Right atrium auricular region (tissue), 2 donors: ENCODE results near the gene ADD2. TPM values are rescaled to one million over a fixed set of nuclear protein-coding genes. Genes with fewer than 3 reads are reported as not detected.
A peak's percentile ranks its signal among the peaks of the same experiment; 100 is the strongest.

Experiments
- DNase-seq: peaks from one replicate; pipeline ENCODE4 v3.0.0-alpha.2; 2019; ENCODE audit warnings: low spot score
- H3K27ac ChIP-seq, 2 donors: fragments of 200-600 bp; sonication (generic); 1 replicate in 1 of 2; 2 replicates in 1 of 2; pipeline ENCODE4 v1.5.1; 2016 to 2019
- H3K27me3 ChIP-seq, 2 donors: fragments of 200-600 bp; sonication (generic); one replicate each; pipeline versions ENCODE4 v1.5.1 to v1.6.0; 2017 to 2019
- H3K36me3 ChIP-seq: fragments of 200-600 bp; sonication (generic); one replicate; pipeline ENCODE4 v1.5.1; 2016
- H3K4me1 ChIP-seq, 2 donors: fragments of 200-600 bp; sonication (generic); one replicate each; pipeline versions ENCODE4 v1.5.1 to v1.6.0; 2017 to 2019
- H3K4me3 ChIP-seq, 2 donors: fragments of 200-600 bp; sonication (generic); 1 replicate in 1 of 2; 2 replicates in 1 of 2; pipeline ENCODE4 v1.5.1; 2017 to 2019; ENCODE audit warnings: mild to moderate bottlenecking in 1 of 2, moderate library complexity in 1 of 2
- H3K9me3 ChIP-seq, 2 donors: fragments of 200-600 bp; sonication (generic); one replicate each; pipeline ENCODE4 v1.5.1; 2019
- CTCF ChIP-seq, 2 donors: fragments of 200-600 bp; sonication (generic); IDR thresholded peaks; one replicate each; pipeline ENCODE4 v1.5.1; 2019; ENCODE audit warnings: antibody characterized with exemption in 2 of 2
- total RNA-seq, 2 donors: library from RNA; depleted of rRNA; stranded (reverse); fragments of >200 nt; gene quantifications; one replicate each; pipeline ENCODE4 v1.1.0, GENCODE V29; 2016

ADD2 gene
- total RNA-seq, 2 donors from 2014 or later = 1.1 to 1.4 TPM

- Histone ChIP-seq H3K36me3 (no peaks in the 10 kb centered on the region), H3K4me1 (peaks cover 0 to 14% of the 10 kb centered on the region in 2 donors), H3K27me3 (peaks cover 0 to 12% of the 10 kb centered on the region in 2 donors), H3K4me3 (peak within 1 kb of the TSS in 1 of 2 donors; percentile 42), H3K27ac (no peak within 1 kb of the TSS), H3K9me3 (no peaks in the 10 kb centered on the region)
- no peak for DNase-seq
- TF ChIP-seq CTCF (IDR thresholded peaks at IDR 0.05) = no peak
Measured at GRCh38 chr2:70790136-70790828, 22.3 kb upstream of the ADD2 start, which contains the start of gene FIGLA. TSS of gene FIGLA (minus strand) at chr2:70790643. CDS start at chr2:70790638, 5 bp downstream.

GRCh38 chr2:70789304-70790135 is 21.5 kb upstream of the ADD2 start:
- Histone ChIP-seq H3K4me1 (peaks cover 0 to 14% of the 10 kb centered on the region in 2 donors), H3K4me3 (peak overlapping the region in 1 of 2 donors; percentile 42), H3K27me3 (peaks cover 0 to 12% of the 10 kb centered on the region in 2 donors), H3K36me3 (no peaks in the 10 kb centered on the region), H3K9me3 (no peaks in the 10 kb centered on the region), H3K27ac (no peak overlapping the region)
- TF ChIP-seq CTCF (IDR thresholded peaks at IDR 0.05) = peak; percentile 33 to 73
- DNase-seq = peak; percentile 82

- peak in 1 of 2 donors; percentile 46 for TF ChIP-seq CTCF (IDR thresholded peaks at IDR 0.05)
- Histone ChIP-seq H3K4me3 (no peak overlapping the region), H3K4me1 (peaks cover 0 to 11% of the 10 kb centered on the region in 2 donors), H3K36me3 (no peaks in the 10 kb centered on the region), H3K9me3 (no peaks in the 10 kb centered on the region), H3K27ac (no peak overlapping the region), H3K27me3 (peaks cover 0 to 7% of the 10 kb centered on the region in 2 donors)
- DNase-seq = no peak
Measured at GRCh38 chr2:70785137-70785911, 17.3 kb upstream of the ADD2 start.

GRCh38 chr2:70784320-70784719 is 16.3 kb upstream of the ADD2 start:
- H3K27ac ChIP-seq = no peak overlapping the region
- H3K4me1 ChIP-seq = peaks cover 0 to 1% of the 10 kb centered on the region in 2 donors
- H3K4me3 ChIP-seq = no peak overlapping the region
- H3K27me3 ChIP-seq = no peaks in the 10 kb centered on the region
- no peaks in the 10 kb centered on the region for H3K9me3 ChIP-seq
- DNase-seq = no peak
- no peaks in the 10 kb centered on the region for H3K36me3 ChIP-seq
- TF ChIP-seq CTCF (IDR thresholded peaks at IDR 0.05) = no peak

- H3K36me3 ChIP-seq = no peaks in the 10 kb centered on the region
- H3K4me1 ChIP-seq = no peaks in the 10 kb centered on the region
- H3K4me3 ChIP-seq = no peak overlapping the region
- no peak overlapping the region for H3K27ac ChIP-seq
- H3K9me3 ChIP-seq = no peaks in the 10 kb centered on the region
- no peak for DNase-seq
- H3K27me3 ChIP-seq = no peaks in the 10 kb centered on the region
- TF ChIP-seq CTCF (IDR thresholded peaks at IDR 0.05) = no peak
Measured at GRCh38 chr2:70779911-70780545, 12.0 kb upstream of the ADD2 start.
